Measurements from ENCODE around the gene NOP9.

The NOP9 gene

DNA sequence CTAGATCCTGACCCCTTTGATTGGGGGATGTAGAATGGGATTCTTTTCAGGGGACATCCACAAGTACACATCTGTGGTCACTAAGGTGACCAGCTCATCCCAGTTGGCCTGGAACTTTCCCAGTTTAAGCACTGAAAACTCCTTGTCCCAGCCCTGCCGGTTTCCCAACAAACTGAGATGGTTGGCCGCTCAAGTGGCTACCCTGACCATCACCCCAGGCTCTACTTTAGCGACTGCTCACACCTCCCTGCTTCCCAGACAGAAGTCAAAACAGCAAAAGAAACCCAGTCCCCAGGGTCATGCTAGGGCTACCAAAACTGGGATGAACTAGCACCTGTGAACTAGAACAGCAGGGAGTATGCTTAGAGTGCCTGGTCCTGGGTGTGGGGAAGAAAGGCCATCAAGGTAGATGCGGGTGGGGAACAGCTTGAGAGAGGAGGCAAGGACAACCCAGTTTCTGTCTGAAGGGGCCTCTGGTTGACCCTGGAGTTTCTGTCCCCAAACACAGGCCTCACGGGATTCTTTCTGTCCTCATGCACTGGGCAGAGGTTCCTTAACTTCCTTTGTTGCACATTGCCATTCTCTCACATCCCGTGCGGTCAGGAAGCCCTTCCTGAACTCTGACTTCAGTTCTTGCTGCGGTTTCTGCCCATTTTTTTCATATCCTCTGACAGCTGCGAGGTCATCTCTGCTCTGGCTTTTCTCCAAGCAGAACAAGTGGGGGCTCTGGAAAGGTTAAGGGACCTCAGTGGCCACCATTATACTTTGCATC lies 13.3 kb downstream of the NOP9 start:
- TF ChIP-seq, protein P1, sequence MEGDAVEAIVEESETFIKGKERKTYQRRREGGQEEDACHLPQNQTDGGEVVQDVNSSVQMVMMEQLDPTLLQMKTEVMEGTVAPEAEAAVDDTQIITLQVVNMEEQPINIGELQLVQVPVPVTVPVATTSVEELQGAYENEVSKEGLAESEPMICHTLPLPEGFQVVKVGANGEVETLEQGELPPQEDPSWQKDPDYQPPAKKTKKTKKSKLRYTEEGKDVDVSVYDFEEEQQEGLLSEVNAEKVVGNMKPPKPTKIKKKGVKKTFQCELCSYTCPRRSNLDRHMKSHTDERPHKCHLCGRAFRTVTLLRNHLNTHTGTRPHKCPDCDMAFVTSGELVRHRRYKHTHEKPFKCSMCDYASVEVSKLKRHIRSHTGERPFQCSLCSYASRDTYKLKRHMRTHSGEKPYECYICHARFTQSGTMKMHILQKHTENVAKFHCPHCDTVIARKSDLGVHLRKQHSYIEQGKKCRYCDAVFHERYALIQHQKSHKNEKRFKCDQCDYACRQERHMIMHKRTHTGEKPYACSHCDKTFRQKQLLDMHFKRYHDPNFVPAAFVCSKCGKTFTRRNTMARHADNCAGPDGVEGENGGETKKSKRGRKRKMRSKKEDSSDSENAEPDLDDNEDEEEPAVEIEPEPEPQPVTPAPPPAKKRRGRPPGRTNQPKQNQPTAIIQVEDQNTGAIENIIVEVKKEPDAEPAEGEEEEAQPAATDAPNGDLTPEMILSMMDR (IDR thresholded peaks at IDR 0.05; ENCODE audit: control insufficient read depth, insufficient read depth, low read depth, low read length, missing control alignments): no peak
- H3K4me3 ChIP-seq (ENCODE audit: control insufficient read depth, low read depth, low read length): no peak overlapping the region
- DNase-seq (ENCODE audit: low read depth): no peak

DNA sequence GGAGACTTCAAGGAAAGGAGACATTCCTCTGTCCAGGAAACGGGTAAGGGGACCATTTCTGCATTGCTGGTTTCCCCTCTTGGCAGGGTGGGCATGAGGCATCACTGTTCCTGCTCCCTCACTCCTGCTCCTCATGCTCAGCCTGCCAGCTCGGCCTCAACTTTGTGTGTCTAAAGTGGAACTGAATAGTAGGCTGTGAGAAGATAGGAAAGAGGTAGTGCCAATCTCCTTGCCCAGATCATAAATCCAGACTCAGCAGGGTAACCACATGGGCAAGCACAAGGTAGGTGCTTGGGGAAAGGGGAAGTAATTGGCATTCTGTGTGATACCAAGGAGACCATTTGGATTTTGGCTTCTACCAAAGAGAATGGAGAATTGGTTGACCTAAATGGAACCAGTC lies 14.3 kb downstream of the NOP9 start:
- no peak for DNase-seq (ENCODE audit: low read depth)
- TF ChIP-seq, protein P1 (IDR thresholded peaks at IDR 0.05; ENCODE audit: control insufficient read depth, insufficient read depth, low read depth, low read length, missing control alignments): no peak
- H3K4me3 ChIP-seq (ENCODE audit: control insufficient read depth, low read depth, low read length): no peak overlapping the region

DNA sequence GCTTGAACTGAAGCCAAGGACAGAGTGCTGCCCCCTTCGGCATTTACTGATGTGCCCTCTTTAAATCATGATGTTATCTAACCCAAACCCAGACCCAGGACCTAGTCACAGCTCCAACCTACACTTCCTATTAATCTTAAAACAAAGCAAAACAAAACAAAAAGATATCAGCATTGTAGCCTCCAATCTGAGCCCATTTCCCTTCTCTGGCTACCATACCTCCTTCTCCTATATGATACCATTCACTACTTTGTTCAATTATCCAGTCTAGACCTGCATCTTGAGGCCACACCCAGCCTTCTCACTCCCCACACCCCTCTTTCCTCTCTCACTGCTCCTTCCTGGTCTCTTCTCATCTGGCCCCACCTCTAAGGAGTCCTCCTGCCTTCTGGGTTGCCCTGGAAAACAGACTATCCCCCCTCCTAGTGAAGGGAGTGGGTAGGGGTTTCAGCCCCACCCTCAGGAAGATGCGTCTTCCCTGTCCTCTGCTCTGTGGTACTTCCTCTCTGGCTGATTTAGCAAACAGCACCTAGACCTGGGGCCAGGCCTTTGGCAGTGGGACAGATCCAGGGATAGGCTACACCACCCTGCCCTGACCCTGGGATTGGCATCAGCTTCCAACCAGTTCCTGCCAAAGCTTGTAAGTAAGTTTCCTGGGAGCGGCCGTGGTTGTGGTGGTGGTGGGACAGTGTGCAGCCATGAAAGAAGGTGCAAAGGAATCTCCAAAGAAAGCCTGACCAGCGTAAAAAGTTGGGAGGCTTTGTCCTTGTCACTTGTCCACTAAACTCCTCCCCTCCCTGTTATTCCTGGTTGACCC lies 14.9 kb downstream of the NOP9 start:
- no peak for DNase-seq (ENCODE audit: low read depth)
- TF ChIP-seq, protein P1 (IDR thresholded peaks at IDR 0.05; ENCODE audit: control insufficient read depth, insufficient read depth, low read depth, low read length, missing control alignments): no peak
- H3K4me3 ChIP-seq (ENCODE audit: control insufficient read depth, low read depth, low read length): no peak overlapping the region

DNA sequence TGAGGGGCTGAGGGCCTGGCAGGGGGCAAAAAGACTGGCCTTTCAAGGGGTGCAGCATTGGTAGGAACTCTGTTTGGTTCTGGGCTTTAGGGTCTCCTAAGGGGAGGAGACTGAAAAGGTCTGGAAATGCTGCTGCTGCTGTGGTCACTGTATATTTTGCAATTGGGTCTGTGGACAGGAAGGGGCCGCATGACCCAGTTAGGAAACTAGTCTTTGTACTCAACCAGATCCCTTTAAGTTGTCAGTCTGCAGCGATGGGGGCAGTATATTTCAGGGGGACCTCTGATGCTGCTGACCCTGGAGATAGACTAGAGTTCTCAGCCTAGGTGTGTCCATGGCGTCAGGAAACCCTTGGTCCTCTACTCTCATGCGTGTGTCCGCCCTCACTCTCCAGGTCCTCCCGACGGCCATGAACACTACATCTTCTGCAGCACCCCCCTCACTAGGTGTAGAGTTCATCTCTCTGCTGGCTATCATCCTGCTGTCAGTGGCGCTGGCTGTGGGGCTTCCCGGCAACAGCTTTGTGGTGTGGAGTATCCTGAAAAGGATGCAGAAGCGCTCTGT lies 15.7 kb downstream of the NOP9 start:
- DNase-seq (ENCODE audit: low read depth): no peak
- H3K4me3 ChIP-seq (ENCODE audit: control insufficient read depth, low read depth, low read length): no peak overlapping the region
- TF ChIP-seq, protein P1 (IDR thresholded peaks at IDR 0.05; ENCODE audit: control insufficient read depth, insufficient read depth, low read depth, low read length, missing control alignments): no peak

DNA sequence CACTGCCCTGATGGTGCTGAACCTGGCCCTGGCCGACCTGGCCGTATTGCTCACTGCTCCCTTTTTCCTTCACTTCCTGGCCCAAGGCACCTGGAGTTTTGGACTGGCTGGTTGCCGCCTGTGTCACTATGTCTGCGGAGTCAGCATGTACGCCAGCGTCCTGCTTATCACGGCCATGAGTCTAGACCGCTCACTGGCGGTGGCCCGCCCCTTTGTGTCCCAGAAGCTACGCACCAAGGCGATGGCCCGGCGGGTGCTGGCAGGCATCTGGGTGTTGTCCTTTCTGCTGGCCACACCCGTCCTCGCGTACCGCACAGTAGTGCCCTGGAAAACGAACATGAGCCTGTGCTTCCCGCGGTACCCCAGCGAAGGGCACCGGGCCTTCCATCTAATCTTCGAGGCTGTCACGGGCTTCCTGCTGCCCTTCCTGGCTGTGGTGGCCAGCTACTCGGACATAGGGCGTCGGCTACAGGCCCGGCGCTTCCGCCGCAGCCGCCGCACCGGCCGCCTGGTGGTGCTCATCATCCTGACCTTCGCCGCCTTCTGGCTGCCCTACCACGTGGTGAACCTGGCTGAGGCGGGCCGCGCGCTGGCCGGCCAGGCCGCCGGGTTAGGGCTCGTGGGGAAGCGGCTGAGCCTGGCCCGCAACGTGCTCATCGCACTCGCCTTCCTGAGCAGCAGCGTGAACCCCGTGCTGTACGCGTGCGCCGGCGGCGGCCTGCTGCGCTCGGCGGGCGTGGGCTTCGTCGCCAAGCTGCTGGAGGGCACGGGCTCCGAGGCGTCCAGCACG lies 16.4 kb downstream of the NOP9 start:
- no peak for DNase-seq (ENCODE audit: low read depth)
- TF ChIP-seq, protein P1 (IDR thresholded peaks at IDR 0.05; ENCODE audit: control insufficient read depth, insufficient read depth, low read depth, low read length, missing control alignments): no peak
- no peak overlapping the region for H3K4me3 ChIP-seq (ENCODE audit: control insufficient read depth, low read depth, low read length)

DNA sequence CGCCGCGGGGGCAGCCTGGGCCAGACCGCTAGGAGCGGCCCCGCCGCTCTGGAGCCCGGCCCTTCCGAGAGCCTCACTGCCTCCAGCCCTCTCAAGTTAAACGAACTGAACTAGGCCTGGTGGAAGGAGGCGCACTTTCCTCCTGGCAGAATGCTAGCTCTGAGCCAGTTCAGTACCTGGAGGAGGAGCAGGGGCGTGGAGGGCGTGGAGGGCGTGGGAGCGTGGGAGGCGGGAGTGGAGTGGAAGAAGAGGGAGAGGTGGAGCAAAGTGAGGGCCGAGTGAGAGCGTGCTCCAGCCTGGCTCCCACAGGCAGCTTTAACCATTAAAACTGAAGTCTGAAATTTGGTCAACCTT lies 16.9 kb downstream of the NOP9 start:
- TF ChIP-seq, protein P1 (IDR thresholded peaks at IDR 0.05; ENCODE audit: control insufficient read depth, insufficient read depth, low read depth, low read length, missing control alignments): no peak
- no peak for DNase-seq (ENCODE audit: low read depth)
- no peak overlapping the region for H3K4me3 ChIP-seq (ENCODE audit: control insufficient read depth, low read depth, low read length)

All from AG09309 (cell line).